GM12864 (cell line): ENCODE measurements around the gene PGM2L1.

Source experiments
- DNase-seq: peaks from one replicate; pipeline ENCODE4 v3.0.0-alpha.2; 2011; ENCODE audit warnings: low read depth
- H3K4me3 ChIP-seq: 2 replicates; pipeline ENCODE4 v1.5.1; 2011; ENCODE audit warnings: mild to moderate bottlenecking, low read depth, low read length, control low read depth
- CTCF ChIP-seq: IDR thresholded peaks from 2 replicates; pipeline ENCODE4 v1.5.1; 2011; ENCODE audit warnings: low read depth, mild to moderate bottlenecking, moderate library complexity, low read length, control low read depth, inconsistent platforms; ENCODE audit errors: missing control alignments

PGM2L1 gene

GRCh38 chr11:74318241-74318932 is 79.8 kb downstream of the PGM2L1 start:
- no peak overlapping the region for H3K4me3 ChIP-seq
- DNase-seq, result no peak
- TF ChIP-seq CTCF, result no peak

DNA sequence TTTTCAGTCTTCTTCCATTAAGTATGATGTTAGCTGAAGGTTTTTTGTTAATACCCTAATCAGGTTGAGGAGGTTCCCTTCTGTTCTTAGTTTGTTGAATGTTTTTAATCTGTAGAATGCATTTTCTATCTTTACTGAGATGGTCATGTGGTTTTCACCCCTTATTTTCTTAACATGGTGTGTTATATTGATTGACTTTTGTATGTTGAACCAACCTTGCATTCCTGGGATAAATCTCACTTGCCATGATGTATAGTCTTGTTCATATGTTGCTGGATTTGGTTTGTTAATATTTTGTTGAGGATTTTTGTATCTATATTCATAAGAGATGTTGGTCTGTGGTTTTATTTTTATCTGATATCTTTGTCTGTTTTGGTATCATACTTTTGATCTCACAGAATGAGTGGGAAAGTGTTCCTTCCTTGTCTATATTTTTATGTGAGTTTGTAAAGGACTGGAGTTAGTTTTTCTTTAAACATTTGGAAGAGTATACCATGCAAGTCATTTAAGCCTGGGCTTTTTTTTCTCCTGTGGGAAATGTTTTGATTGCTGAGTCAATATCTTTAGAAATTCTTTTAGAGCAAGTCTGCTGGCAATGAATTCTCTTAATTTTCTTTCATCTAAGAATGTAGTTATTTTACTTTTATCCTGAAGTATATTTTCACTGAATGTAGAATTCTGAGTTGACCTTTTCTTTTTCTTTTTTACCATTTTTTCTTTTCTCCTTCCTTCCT is 81.3 kb downstream of the PGM2L1 start:
- DNase-seq, result no peak
- TF ChIP-seq CTCF, result no peak

DNA sequence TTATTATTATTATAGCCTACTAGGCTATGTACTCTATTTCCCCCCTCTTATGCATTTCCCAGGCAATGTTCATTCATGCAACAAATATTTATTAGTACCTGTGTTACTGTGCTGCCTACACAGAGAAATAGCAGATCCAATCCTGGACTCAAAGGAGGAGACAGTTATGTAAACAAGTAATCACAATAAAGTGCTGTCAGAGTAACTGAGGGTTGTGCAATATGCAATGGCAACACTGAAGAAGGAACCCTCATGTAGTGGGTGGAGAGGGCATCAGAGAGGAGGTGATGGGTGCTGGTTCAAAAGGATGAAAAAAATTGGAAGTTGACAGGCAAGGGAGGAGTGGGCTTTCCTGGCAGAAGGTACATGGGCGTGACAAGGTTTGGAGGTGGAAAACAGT is 85.9 kb downstream of the PGM2L1 start:
- TF ChIP-seq CTCF, result no peak
- no peak for DNase-seq

More for the DNA sequence above, 81.3 kb downstream of the PGM2L1 start:
- H3K4me3 ChIP-seq, result no peak overlapping the region

GRCh38 chr11:74311352-74311926 is 86.8 kb downstream of the PGM2L1 start, which contains the start of gene P4HA3:
P4HA3 (minus strand) TSS chr11:74311640; CDS start chr11:74311611, 29 bp downstream.
- peak; percentile 1 for TF ChIP-seq CTCF
- H3K4me3 ChIP-seq, result peak within 1 kb of the TSS; percentile 27
- DNase-seq, result no peak

More for the DNA sequence above, 85.9 kb downstream of the PGM2L1 start:
- no peak overlapping the region for H3K4me3 ChIP-seq

- no peak for DNase-seq
- TF ChIP-seq CTCF, result no peak
- peak overlapping the region; percentile 27 for H3K4me3 ChIP-seq
Observed at GRCh38 chr11:74310857-74311256, 87.4 kb downstream of the PGM2L1 start.

- no peak for DNase-seq
- no peak for TF ChIP-seq CTCF
Observed at GRCh38 chr11:74307434-74307833, 90.8 kb downstream of the PGM2L1 start.

More at GRCh38 chr11:74307434-74307833, 90.8 kb downstream of the PGM2L1 start:
- H3K4me3 ChIP-seq, result no peak overlapping the region
